ENCODE data around the gene PRKCH. TPM values are rescaled to one million over a fixed set of nuclear protein-coding genes. Genes with fewer than 3 reads are reported as not detected.

The PRKCH gene
- total RNA-seq, 1 experiment from 2014 or later: 5.2 TPM

- Mint-ChIP-seq H3K4me1 (peaks cover 23 to 28% of the 10 kb centered on the region in 2 experiments), H3K9me3 (peaks cover 5 to 6% of the 10 kb centered on the region in 2 experiments; a peak in 3 of 5 replicates), H3K27me3 (ENCODE audit: low read depth) (no peaks in the 10 kb centered on the region; the same call in 1 of the 2 replicates), H3K36me3 (ENCODE audit: insufficient read depth in 1 of 3, low read depth in 3 of 3) (peaks cover 2 to 9% (median 6%) of the 10 kb centered on the region in 3 experiments; a peak in 5 of 7 replicates), H3K27ac (no peak overlapping the region), H3K4me3 (no peak overlapping the region)
- no peak overlapping the region for H2AFZ ChIP-seq (ENCODE audit: low read length)
- no peak overlapping the region for H4K5ac ChIP-seq (ENCODE audit: insufficient read length, low read depth, low read length)
- H3T11ph ChIP-seq (ENCODE audit: low read length): no peak overlapping the region
- H2BK5ac ChIP-seq (ENCODE audit: insufficient read length, low read length): no peak overlapping the region
- H3K27ac ChIP-seq (ENCODE audit: insufficient read length, low read depth, low read length): no peak overlapping the region
- no CpG with 5 or more reads among the region's 1 CpG for WGBS (ENCODE audit: extremely low coverage, insufficient read length, low lambda C conversion rate)
- no peak overlapping the region for H2BK120ac ChIP-seq (ENCODE audit: low read depth, low read length, poor library complexity, severe bottlenecking)
- no peak overlapping the region for H3K23ac ChIP-seq (ENCODE audit: insufficient read length, low read depth, low read length)
- no peaks in the 10 kb centered on the region for H3K4me1 ChIP-seq (ENCODE audit: insufficient read depth, low read length)
- H2AK5ac ChIP-seq (ENCODE audit: insufficient read length, low read length): no peak overlapping the region
- no peaks in the 10 kb centered on the region for H3K9me3 ChIP-seq (ENCODE audit: control insufficient read depth, low read depth, low read length)
- H3K4ac ChIP-seq (ENCODE audit: low read depth, low read length): no peak overlapping the region
- H4K91ac ChIP-seq (ENCODE audit: insufficient read length, low read depth, low read length): no peak overlapping the region
- no peak overlapping the region for H3K18ac ChIP-seq (ENCODE audit: insufficient read length, low read depth, low read length)
- no peaks in the 10 kb centered on the region for H3K23me2 ChIP-seq (ENCODE audit: insufficient read length, low read depth, low read length, poor library complexity, severe bottlenecking)
- no peak overlapping the region for H2BK15ac ChIP-seq (ENCODE audit: low read depth, low read length)
- TF ChIP-seq CTCF (conservative IDR thresholded peaks at IDR 0.05): no peak
- no peak overlapping the region for H3K4me2 ChIP-seq (ENCODE audit: insufficient read depth, insufficient read length, low read length)
- no peak for DNase-seq
- H4K20me1 ChIP-seq (ENCODE audit: control insufficient read depth, insufficient read depth, insufficient read length): no peaks in the 10 kb centered on the region
- no peak overlapping the region for H4K8ac ChIP-seq (replicated peaks; ENCODE audit: insufficient read length, low read depth, low read length)
- H3K14ac ChIP-seq (ENCODE audit: insufficient read depth, low read length): no peak overlapping the region
- H3K27me3 ChIP-seq (ENCODE audit: insufficient read depth, low read length): no peaks in the 10 kb centered on the region
- H3K79me1 ChIP-seq (ENCODE audit: insufficient read depth, low read depth, low read length, poor library complexity, severe bottlenecking): no peaks in the 10 kb centered on the region
- no peak overlapping the region for H3K56ac ChIP-seq (ENCODE audit: insufficient read length, low read depth, low read length)
- H3K9ac ChIP-seq (ENCODE audit: extremely low read depth, insufficient read length, low read length): no peak overlapping the region
- H2BK20ac ChIP-seq (ENCODE audit: low read depth, low read length, poor library complexity, severe bottlenecking): no peak overlapping the region
- H2BK12ac ChIP-seq (ENCODE audit: insufficient read length, low read depth, low read length): no peak overlapping the region
- no peaks in the 10 kb centered on the region for H3K79me2 ChIP-seq (ENCODE audit: insufficient read depth, low read length)
Measured at GRCh38 chr14:61330511-61330910, 9.1 kb downstream of the PRKCH start.
